ENCODE results near the gene DUSP5. TPM values are rescaled to one million over a fixed set of nuclear protein-coding genes. Genes with fewer than 3 reads are reported as not detected.

Gene DUSP5
- total RNA-seq, 1 experiment from 2014 or later: 137 TPM

GRCh38 chr10:110498087-110498981, 627 bp downstream of the DUSP5 start:
- intact Hi-C loops (cut with micrococcal nuclease): loop anchor here (5.0 kb wide), 1 partner anchor 69 kb away; the partner anchor contains the start of gene SMC3
- Histone ChIP-seq H3K4me3 (replicated peaks in 1 of 2; ENCODE audit: low read depth in 1 of 2, low read length in 2 of 2) (peak overlapping the region; percentile 90 to 92), H3K9ac (ENCODE audit: low read length) (peak overlapping the region; percentile 86), H3K27ac (ENCODE audit: low read depth, low read length) (peak overlapping the region; percentile 65), H3K9me3 (ENCODE audit: control insufficient read depth in 1 of 2, insufficient read depth in 1 of 2, low read depth in 1 of 2, low read length in 2 of 2) (no peaks in the 10 kb centered on the region), H3K4me1 (ENCODE audit: control insufficient read depth in 1 of 2, insufficient read depth in 2 of 2, low read length in 2 of 2) (peaks cover 49 to 79% of the 10 kb centered on the region in 2 experiments), H4K20me1 (ENCODE audit: insufficient read depth) (peaks cover 41% of the 10 kb centered on the region; the same call in 1 of the 2 replicates), H3K9me2 (ENCODE audit: insufficient read depth) (no peaks in the 10 kb centered on the region), H3K4me2 (ENCODE audit: low read length) (peak overlapping the region; percentile 90), H3K36me3 (ENCODE audit: control insufficient read depth in 1 of 2, insufficient read depth in 2 of 2, low read length in 2 of 2) (peaks cover 4 to 35% of the 10 kb centered on the region in 2 experiments), H3K27me3 (ENCODE audit: insufficient read depth, low read length) (no peaks in the 10 kb centered on the region), H2AFZ (ENCODE audit: low read depth, low read length, poor library complexity, severe bottlenecking) (no peak overlapping the region), H3K79me2 (ENCODE audit: insufficient read depth, low read length) (peaks cover 75% of the 10 kb centered on the region)
- TF ChIP-seq JUND (IDR thresholded peaks at IDR 0.05): no peak
- TF ChIP-seq POLR2A (IDR thresholded peaks at IDR 0.05; ENCODE audit: borderline replicate concordance, extremely low read depth, insufficient read depth, insufficient read length): no peak
- TF ChIP-seq, protein P1, sequence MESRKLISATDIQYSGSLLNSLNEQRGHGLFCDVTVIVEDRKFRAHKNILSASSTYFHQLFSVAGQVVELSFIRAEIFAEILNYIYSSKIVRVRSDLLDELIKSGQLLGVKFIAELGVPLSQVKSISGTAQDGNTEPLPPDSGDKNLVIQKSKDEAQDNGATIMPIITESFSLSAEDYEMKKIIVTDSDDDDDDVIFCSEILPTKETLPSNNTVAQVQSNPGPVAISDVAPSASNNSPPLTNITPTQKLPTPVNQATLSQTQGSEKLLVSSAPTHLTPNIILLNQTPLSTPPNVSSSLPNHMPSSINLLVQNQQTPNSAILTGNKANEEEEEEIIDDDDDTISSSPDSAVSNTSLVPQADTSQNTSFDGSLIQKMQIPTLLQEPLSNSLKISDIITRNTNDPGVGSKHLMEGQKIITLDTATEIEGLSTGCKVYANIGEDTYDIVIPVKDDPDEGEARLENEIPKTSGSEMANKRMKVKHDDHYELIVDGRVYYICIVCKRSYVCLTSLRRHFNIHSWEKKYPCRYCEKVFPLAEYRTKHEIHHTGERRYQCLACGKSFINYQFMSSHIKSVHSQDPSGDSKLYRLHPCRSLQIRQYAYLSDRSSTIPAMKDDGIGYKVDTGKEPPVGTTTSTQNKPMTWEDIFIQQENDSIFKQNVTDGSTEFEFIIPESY (IDR thresholded peaks at IDR 0.05; ENCODE audit: extremely low read depth, insufficient replicate concordance, low read length): no peak
- TF ChIP-seq ZNF274 (IDR thresholded peaks at IDR 0.05; ENCODE audit: low read depth, low read length): no peak
- TF ChIP-seq, protein P2, sequence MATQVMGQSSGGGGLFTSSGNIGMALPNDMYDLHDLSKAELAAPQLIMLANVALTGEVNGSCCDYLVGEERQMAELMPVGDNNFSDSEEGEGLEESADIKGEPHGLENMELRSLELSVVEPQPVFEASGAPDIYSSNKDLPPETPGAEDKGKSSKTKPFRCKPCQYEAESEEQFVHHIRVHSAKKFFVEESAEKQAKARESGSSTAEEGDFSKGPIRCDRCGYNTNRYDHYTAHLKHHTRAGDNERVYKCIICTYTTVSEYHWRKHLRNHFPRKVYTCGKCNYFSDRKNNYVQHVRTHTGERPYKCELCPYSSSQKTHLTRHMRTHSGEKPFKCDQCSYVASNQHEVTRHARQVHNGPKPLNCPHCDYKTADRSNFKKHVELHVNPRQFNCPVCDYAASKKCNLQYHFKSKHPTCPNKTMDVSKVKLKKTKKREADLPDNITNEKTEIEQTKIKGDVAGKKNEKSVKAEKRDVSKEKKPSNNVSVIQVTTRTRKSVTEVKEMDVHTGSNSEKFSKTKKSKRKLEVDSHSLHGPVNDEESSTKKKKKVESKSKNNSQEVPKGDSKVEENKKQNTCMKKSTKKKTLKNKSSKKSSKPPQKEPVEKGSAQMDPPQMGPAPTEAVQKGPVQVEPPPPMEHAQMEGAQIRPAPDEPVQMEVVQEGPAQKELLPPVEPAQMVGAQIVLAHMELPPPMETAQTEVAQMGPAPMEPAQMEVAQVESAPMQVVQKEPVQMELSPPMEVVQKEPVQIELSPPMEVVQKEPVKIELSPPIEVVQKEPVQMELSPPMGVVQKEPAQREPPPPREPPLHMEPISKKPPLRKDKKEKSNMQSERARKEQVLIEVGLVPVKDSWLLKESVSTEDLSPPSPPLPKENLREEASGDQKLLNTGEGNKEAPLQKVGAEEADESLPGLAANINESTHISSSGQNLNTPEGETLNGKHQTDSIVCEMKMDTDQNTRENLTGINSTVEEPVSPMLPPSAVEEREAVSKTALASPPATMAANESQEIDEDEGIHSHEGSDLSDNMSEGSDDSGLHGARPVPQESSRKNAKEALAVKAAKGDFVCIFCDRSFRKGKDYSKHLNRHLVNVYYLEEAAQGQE (IDR thresholded peaks at IDR 0.05; ENCODE audit: low read depth): no peak
- TF ChIP-seq, protein P3, sequence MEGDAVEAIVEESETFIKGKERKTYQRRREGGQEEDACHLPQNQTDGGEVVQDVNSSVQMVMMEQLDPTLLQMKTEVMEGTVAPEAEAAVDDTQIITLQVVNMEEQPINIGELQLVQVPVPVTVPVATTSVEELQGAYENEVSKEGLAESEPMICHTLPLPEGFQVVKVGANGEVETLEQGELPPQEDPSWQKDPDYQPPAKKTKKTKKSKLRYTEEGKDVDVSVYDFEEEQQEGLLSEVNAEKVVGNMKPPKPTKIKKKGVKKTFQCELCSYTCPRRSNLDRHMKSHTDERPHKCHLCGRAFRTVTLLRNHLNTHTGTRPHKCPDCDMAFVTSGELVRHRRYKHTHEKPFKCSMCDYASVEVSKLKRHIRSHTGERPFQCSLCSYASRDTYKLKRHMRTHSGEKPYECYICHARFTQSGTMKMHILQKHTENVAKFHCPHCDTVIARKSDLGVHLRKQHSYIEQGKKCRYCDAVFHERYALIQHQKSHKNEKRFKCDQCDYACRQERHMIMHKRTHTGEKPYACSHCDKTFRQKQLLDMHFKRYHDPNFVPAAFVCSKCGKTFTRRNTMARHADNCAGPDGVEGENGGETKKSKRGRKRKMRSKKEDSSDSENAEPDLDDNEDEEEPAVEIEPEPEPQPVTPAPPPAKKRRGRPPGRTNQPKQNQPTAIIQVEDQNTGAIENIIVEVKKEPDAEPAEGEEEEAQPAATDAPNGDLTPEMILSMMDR (IDR thresholded peaks at IDR 0.05 in 2 of 3, conservative IDR thresholded peaks at IDR 0.05 in 1 of 3; ENCODE audit: borderline replicate concordance in 1 of 3, insufficient read depth in 1 of 3, low read depth in 2 of 3, low read length in 2 of 3): no peak
- TF ChIP-seq EZH2 (IDR thresholded peaks at IDR 0.05): no peak
- peak; percentile 36; the same call in 1 of the 2 replicates for TF ChIP-seq ZFX (IDR thresholded peaks at IDR 0.05)
- no peak for TF ChIP-seq EZH2phosphoT487 (IDR thresholded peaks at IDR 0.05; ENCODE audit: borderline replicate concordance)
- TF ChIP-seq POLR2AphosphoS5 (IDR thresholded peaks at IDR 0.05; ENCODE audit: low read depth, low read length): peak; percentile 85
- ChIA-PET CTCF (interaction anchor here (1.5 kb wide), 1 partner anchor 144 kb away, joined by 9 read pairs; no protein-coding TSS in a partner anchor), POLR2A (interaction anchor here (0.8 to 24.1 kb wide), 12 partner anchors 9 to 191 kb away, joined by 3 to 438 read pairs (median 3); no protein-coding TSS in a partner anchor), RAD21 (ENCODE audit: low non-redundant PET in 1 of 2, low total read pairs in 2 of 2, uncharacterized antibody in 2 of 2, unreplicated experiment in 2 of 2) (interaction anchor here (1.2 to 2.1 kb wide), 3 partner anchors 86 to 193 kb away, joined by 4 to 6 read pairs (median 5); no protein-coding TSS in a partner anchor)
- BruUV-seq (replicated peaks): no TSS peak
- DNase-seq (ENCODE audit: low read depth, low spot score) (no peak), ATAC-seq (peak; percentile 26)

All from HCT116 (cell line).